ENCODE data around the gene PCP2.

The PCP2 gene

GRCh38 chr19:7618771-7619510 lies 14.6 kb downstream of the PCP2 start:
- DNase-seq, result no peak

GRCh38 chr19:7618348-7618747 lies 15.2 kb downstream of the PCP2 start:
- DNase-seq, result no peak

- DNase-seq, result no peak
Observed at GRCh38 chr19:7617735-7618134, 15.8 kb downstream of the PCP2 start.

GRCh38 chr19:7617172-7617571 lies 16.3 kb downstream of the PCP2 start:
- no peak for DNase-seq

- DNase-seq, result no peak
Observed at GRCh38 chr19:7614859-7615741, 18.4 kb downstream of the PCP2 start.

- DNase-seq, result no peak
Observed at GRCh38 chr19:7612282-7613274, 20.9 kb downstream of the PCP2 start.

DNA sequence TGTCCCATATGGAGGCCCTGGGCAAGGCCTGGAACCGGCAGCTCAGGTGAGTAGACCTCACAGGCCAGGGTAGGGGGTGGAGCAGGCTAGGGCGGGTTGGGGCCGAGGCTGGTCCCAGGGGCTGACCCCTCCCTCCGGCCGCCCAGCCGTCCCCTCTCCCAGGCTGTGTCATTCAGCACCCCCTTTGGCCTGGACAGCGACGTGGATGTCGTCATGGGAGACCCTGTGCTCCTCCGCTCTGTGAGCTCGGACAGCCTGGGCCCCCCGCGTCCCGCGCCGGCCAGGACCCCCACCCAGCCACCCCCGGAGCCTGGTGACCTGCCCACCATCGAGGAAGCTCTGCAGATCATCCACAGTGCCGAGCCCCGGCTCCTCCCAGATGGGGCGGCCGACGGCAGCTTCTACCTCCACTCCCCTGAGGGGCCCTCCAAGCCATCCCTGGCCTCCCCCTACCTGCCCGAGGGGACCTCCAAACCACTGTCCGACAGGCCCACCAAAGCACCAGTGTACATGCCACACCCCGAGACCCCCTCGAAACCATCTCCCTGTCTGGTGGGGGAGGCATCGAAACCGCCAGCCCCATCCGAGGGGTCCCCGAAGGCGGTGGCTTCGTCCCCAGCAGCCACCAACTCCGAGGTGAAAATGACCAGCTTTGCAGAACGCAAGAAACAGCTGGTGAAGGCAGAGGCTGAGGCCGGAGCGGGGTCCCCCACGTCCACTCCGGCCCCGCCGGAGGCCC lies 21.8 kb downstream of the PCP2 start:
- DNase-seq, result no peak

GRCh38 chr19:7610491-7611240 lies 22.9 kb downstream of the PCP2 start:
- DNase-seq, result no peak

GRCh38 chr19:7607874-7608560 lies 25.5 kb downstream of the PCP2 start:
- DNase-seq, result no peak

DNA sequence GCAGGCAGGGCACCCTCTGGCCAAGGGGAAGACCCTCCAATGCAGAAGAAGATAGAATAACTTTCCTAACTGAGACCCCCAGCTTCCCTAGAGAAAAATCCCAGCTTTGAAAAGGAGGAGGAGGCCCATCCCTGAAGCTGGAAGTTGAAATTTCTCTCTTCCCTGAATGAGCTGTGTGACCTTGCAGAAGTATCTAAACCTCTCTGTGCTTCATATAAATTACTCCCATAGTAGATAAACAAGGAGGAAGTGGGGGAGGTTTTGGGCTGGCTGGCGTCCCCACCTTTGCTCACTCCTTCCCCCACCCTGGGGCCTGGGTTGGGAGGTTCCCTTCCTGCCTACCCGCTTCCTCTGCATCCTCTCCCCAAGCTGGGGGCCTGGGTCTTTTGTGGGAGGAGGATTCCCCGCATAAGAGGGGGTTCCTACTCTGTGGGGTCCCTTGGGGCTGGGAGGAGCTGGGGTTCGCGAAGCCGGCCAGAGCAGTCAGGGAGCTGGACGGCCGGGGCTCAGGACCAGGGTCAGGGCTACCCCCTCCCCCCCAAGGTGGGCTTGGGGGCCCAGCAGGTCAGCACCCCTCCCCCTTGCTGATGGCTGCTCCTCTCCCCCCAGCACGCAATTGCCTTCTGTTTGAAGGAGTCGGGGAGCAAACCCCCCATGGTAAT lies 26.2 kb downstream of the PCP2 start:
- no peak for DNase-seq

DNA sequence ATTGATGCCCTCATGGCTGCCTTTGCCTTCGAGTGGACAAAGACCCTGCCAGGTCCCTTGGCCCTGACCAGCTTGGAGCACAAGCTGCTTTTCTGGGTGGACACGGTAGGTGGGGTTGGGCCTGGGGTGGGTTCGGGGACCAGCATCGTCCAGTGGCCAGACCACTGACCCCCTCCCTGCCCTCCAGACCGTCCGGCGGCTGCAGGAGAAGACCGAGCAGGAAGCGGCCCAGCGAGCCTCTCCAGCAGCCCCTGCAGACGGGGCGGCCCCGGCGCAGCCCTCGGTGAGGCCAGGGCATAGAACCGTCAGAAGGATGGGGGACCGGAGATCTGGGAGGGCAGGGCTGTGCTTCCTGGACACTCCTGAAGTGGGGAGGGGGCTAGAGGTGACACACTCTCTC lies 27.2 kb downstream of the PCP2 start:
- DNase-seq, result no peak

- DNase-seq, result peak; percentile 6
Observed at GRCh38 chr19:7605490-7606222, 27.9 kb downstream of the PCP2 start.

DNA sequence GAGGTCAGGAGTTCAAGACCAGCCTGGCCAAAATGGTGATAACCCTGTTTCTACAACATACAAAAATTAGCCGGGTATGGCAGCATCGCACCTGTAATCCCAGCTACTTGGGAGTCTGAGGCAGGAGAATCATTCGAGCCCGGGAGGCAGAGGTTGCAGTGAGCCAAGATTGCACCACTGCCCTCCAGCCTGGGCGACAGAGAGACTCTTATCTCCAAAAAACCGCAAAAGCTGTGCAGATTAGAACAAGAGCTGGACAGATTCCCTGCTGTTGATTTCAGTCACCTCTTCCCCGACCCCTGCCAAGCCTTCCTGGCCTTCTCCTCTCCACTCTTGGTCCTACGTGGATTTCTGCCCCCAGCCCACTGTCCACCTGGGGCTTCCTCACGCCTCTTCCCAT lies 29.6 kb downstream of the PCP2 start:
- no peak for DNase-seq

GRCh38 chr19:7602935-7603497 lies 30.5 kb downstream of the PCP2 start:
- no peak for DNase-seq

- no peak for DNase-seq
Observed at GRCh38 chr19:7602240-7602934, 31.1 kb downstream of the PCP2 start.

DNA sequence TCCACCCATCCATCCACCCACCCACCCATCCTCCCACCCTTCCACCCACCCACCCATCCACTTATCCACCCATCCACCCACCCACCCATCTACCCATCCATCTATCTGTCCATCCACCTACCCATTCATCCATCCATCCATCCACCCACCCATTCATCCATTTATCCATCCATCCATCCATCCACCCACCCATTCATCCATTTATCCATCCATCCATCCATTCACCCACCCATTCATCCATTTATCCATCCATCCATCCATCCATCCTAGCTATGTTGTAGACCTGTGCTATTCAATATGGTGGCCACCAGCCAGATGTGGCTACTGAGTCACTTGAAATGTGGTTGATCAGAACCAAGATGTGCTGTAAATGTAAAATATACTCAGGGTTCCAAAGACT lies 32.8 kb downstream of the PCP2 start:
- no peak for DNase-seq

- DNase-seq, result no peak
Observed at GRCh38 chr19:7598180-7598579, 35.3 kb downstream of the PCP2 start.

GRCh38 chr19:7597689-7598088 lies 35.8 kb downstream of the PCP2 start:
- no peak for DNase-seq
